ENCODE results near the gene PPCDC. TPM values are rescaled to one million over a fixed set of nuclear protein-coding genes. Genes with fewer than 3 reads are reported as not detected.

PPCDC gene
- polyA plus RNA-seq, 1 experiment = 11.1 TPM

Small RNA genes lying within 50 kb of the gene (small RNA-seq; reads per million reads assigned to genes)
- not detected for gene AC015720.1 (ENCODE audit: insufficient read length, low read depth, low replicate concordance)
- not detected for gene RF00019 (ENCODE audit: insufficient read length, low read depth, low replicate concordance)

Other genes starting within 250 kb of the PPCDC start
- 15.1 and 25.3 TPM in 2 replicates for gene CSK, start 241.5 kb upstream of the PPCDC start, polyA plus RNA-seq (2011; rRNA removed)
- not detected in 2 replicates for gene LMAN1L, start 210.8 kb upstream of the PPCDC start, polyA plus RNA-seq (2011; rRNA removed)
- not detected in 2 replicates for gene CPLX3, start 197.0 kb upstream of the PPCDC start, polyA plus RNA-seq (2011; rRNA removed)
- gene ULK3, start 180.4 kb upstream of the PPCDC start, polyA plus RNA-seq (2011; rRNA removed) = 18.4 and 20.1 TPM in 2 replicates
- 144 and 192 TPM in 2 replicates for gene SCAMP2, start 150.2 kb upstream of the PPCDC start, polyA plus RNA-seq (2011; rRNA removed)
- 73.9 and 105 TPM in 2 replicates for gene MPI, start 133.5 kb upstream of the PPCDC start, polyA plus RNA-seq (2011; rRNA removed)
- 54.7 and 66.7 TPM in 2 replicates for gene FAM219B, start 116.7 kb upstream of the PPCDC start, polyA plus RNA-seq (2011; rRNA removed)
- gene COX5A, start 85.5 kb upstream of the PPCDC start, polyA plus RNA-seq (2011; rRNA removed) = 64.6 and 106 TPM in 2 replicates
- 0.92 and 1.3 TPM in 2 replicates for gene RPP25, start 66.8 kb upstream of the PPCDC start, polyA plus RNA-seq (2011; rRNA removed)
- 2.9 and 3.6 TPM in 2 replicates for gene SCAMP5, start 28.0 kb upstream of the PPCDC start, polyA plus RNA-seq (2011; rRNA removed)
- gene C15orf39, start 178.3 kb downstream of the PPCDC start, polyA plus RNA-seq (2011; rRNA removed) = 2.5 and 4.5 TPM in 2 replicates
- gene GOLGA6C, start 234.7 kb downstream of the PPCDC start, polyA plus RNA-seq (2011; rRNA removed) = not detected in 2 replicates